Nephron progenitor cell (in vitro differentiated cells): Measurements from ENCODE around the gene JAK3.
A peak's percentile ranks its signal among the peaks of the same experiment; 100 is the strongest.

Experiments used
- DNase-seq: peaks from one replicate; pipeline ENCODE4 v3.0.0; 2021
- H3K27ac Mint-ChIP-seq: 2 replicates; pipeline ENCODE4 v1.8.0; 2021; ENCODE audit warnings: mild to moderate bottlenecking, moderate library complexity, mixed read lengths
- H3K27me3 Mint-ChIP-seq: 2 replicates; pipeline ENCODE4 v1.8.0; 2021; ENCODE audit warnings: mild to moderate bottlenecking, low read depth, mixed read lengths; ENCODE audit not compliant: poor library complexity
- H3K36me3 Mint-ChIP-seq: 2 replicates; pipeline ENCODE4 v1.8.0; 2021; ENCODE audit warnings: low read depth, mixed read lengths
- H3K4me1 Mint-ChIP-seq: 2 replicates; pipeline ENCODE4 v1.8.0; 2021; ENCODE audit warnings: mixed read lengths
- H3K4me3 Mint-ChIP-seq: 2 replicates; pipeline ENCODE4 v1.8.0; 2021; ENCODE audit warnings: mild to moderate bottlenecking, moderate library complexity, mixed read lengths
- H3K9me3 Mint-ChIP-seq: 2 replicates; pipeline ENCODE4 v1.8.0; 2021; ENCODE audit warnings: mild to moderate bottlenecking, moderate library complexity, mixed read lengths
- CTCF ChIP-seq: fragments of 200-600 bp; sonication (generic); IDR thresholded peaks from 2 replicates; pipeline ENCODE4 v1.5.0; 2021; ENCODE audit warnings: antibody characterized with exemption

Gene JAK3

GRCh38 chr19:17796838-17797423 lies 50.9 kb downstream of the JAK3 start:
- no peak for DNase-seq
- H3K4me1 Mint-ChIP-seq, result peaks cover under 1% of the 10 kb centered on the region
- no peak overlapping the region for H3K27ac Mint-ChIP-seq
- H3K27me3 Mint-ChIP-seq, result peaks cover 86% of the 10 kb centered on the region
- H3K4me3 Mint-ChIP-seq, result no peak overlapping the region
- no peaks in the 10 kb centered on the region for H3K36me3 Mint-ChIP-seq
- no peak for TF ChIP-seq CTCF
- no peaks in the 10 kb centered on the region for H3K9me3 Mint-ChIP-seq

GRCh38 chr19:17796013-17796837 lies 51.6 kb downstream of the JAK3 start:
- H3K4me1 Mint-ChIP-seq, result peaks cover 7% of the 10 kb centered on the region
- TF ChIP-seq CTCF, result no peak
- H3K36me3 Mint-ChIP-seq, result no peaks in the 10 kb centered on the region
- H3K9me3 Mint-ChIP-seq, result no peaks in the 10 kb centered on the region
- DNase-seq, result no peak
- no peak overlapping the region for H3K27ac Mint-ChIP-seq
- H3K4me3 Mint-ChIP-seq, result no peak overlapping the region
- peaks cover 93% of the 10 kb centered on the region for H3K27me3 Mint-ChIP-seq

- Mint-ChIP-seq H3K27ac (no peak overlapping the region), H3K4me1 (peaks cover 7% of the 10 kb centered on the region), H3K4me3 (no peak overlapping the region), H3K27me3 (peaks cover 92% of the 10 kb centered on the region), H3K9me3 (no peaks in the 10 kb centered on the region), H3K36me3 (no peaks in the 10 kb centered on the region)
- TF ChIP-seq CTCF, result no peak
- DNase-seq, result no peak
Observed at GRCh38 chr19:17795495-17795856, 52.3 kb downstream of the JAK3 start.

GRCh38 chr19:17794731-17795494 lies 52.9 kb downstream of the JAK3 start, which contains the start of gene B3GNT3:
Gene B3GNT3, plus strand, starts transcription at chr19:17795138. Its CDS starts 12,670 bp downstream, at chr19:17807808.
- Mint-ChIP-seq H3K9me3 (no peaks in the 10 kb centered on the region), H3K4me1 (peaks cover 7% of the 10 kb centered on the region), H3K27ac (no peak within 1 kb of the TSS), H3K4me3 (no peak within 1 kb of the TSS), H3K27me3 (peaks cover 86% of the 10 kb centered on the region), H3K36me3 (no peaks in the 10 kb centered on the region)
- no peak for TF ChIP-seq CTCF
- DNase-seq, result peak; percentile 35

- no peaks in the 10 kb centered on the region for H3K9me3 Mint-ChIP-seq
- no peaks in the 10 kb centered on the region for H3K36me3 Mint-ChIP-seq
- H3K27ac Mint-ChIP-seq, result no peak overlapping the region
- H3K27me3 Mint-ChIP-seq, result peaks cover 86% of the 10 kb centered on the region
- H3K4me3 Mint-ChIP-seq, result no peak overlapping the region
- no peak for DNase-seq
- H3K4me1 Mint-ChIP-seq, result peaks cover 7% of the 10 kb centered on the region
- no peak for TF ChIP-seq CTCF
Observed at GRCh38 chr19:17794412-17794730, 53.4 kb downstream of the JAK3 start.
